NT2/D1 (cell line): Measurements from ENCODE around the gene PCED1B.

ENCODE experiments used
- YY1 ChIP-seq: IDR thresholded peaks from 2 replicates; pipeline ENCODE4 v1.6.1; 2011; ENCODE audit not compliant: insufficient read length, insufficient read depth
- ZNF274 ChIP-seq: IDR thresholded peaks from 2 replicates; pipeline ENCODE4 v1.6.1; 2011; ENCODE audit warnings: mild to moderate bottlenecking, low read depth, low read length

- no peak for TF ChIP-seq ZNF274
- TF ChIP-seq YY1: no peak
These were observed 1.4 kb upstream of the PCED1B start for GRCh38 chr12:47078086-47078395.
